HG03097 (cell line): ENCODE data around the gene MED13L.

ENCODE experiments used
- ATAC-seq: cut with Tn5 transposase; IDR thresholded peaks from one replicate; pipeline ENCODE4 v1.9.1; 2021; ENCODE audit not compliant: unreplicated experiment, low FRiP score

Gene MED13L

GRCh38 chr12:116277467-116278278 is at the start of gene MED13L:
Gene MED13L, minus strand, starts transcription at chr12:116277693. Its CDS starts 562 bp downstream, at chr12:116277131.
- peak; percentile 73 for ATAC-seq

GRCh38 chr12:116325336-116325664 is 47.8 kb upstream of the MED13L start:
- ATAC-seq, result peak; percentile 88

DNA sequence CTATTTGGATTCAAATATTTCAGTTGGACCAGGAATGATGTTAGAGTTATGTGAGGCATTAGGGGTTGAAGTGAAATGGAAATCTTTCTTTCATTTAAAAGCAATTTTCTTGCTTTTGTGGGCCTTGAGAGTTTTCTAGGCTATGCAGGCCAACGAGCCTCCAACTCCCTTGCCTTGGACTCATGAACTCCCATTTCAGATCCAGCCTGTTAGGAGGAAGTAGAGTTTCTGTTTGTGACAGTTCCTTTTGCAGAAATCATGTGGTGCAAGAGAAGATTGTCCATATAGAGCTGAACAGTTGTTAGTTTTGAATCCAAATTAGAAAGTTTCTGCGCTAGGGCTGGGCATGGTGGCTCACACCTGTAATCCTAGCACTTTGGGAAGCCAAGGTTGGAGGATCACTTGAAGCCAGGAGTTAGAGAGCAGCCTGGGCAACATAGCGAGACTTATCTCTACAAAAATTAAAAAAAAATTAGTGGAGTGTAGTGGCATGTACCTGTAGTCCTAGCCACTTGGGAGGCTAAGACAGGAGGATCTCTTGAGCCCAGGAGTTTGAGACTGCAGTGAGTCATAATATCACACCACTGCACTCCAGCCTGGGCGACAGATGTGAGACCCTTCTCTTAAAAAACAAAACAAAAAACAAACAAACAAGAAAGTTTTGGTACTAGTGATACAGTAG is 47.3 kb upstream of the MED13L start:
- ATAC-seq, result no peak

- no peak for ATAC-seq
Observed at GRCh38 chr12:116323406-116324386, 46.2 kb upstream of the MED13L start.

DNA sequence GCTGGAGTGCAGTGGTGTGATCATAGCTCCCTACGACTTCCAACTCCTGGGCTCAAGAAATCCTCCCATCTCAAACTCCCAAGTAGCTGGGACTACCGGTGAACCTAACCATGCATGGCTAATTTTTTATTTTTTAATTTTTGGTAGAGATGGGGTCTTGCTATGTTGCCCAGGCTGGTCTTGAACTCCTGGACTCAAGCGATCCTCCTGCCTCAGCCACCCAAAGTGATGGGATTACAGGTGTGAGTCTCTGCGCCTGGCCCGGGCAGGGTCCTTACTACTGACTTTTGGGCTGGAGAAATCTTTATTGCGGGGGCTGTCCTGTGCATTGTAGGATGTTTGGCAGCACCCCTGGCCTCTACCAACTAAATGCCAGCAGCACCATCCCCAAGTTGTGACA is 44.4 kb upstream of the MED13L start:
- no peak for ATAC-seq

GRCh38 chr12:116320791-116321217 is 43.3 kb upstream of the MED13L start:
- ATAC-seq, result no peak

- no peak for ATAC-seq
Observed at GRCh38 chr12:116319898-116320621, 42.6 kb upstream of the MED13L start.

- ATAC-seq, result no peak
Observed at GRCh38 chr12:116319233-116319897, 41.9 kb upstream of the MED13L start.

DNA sequence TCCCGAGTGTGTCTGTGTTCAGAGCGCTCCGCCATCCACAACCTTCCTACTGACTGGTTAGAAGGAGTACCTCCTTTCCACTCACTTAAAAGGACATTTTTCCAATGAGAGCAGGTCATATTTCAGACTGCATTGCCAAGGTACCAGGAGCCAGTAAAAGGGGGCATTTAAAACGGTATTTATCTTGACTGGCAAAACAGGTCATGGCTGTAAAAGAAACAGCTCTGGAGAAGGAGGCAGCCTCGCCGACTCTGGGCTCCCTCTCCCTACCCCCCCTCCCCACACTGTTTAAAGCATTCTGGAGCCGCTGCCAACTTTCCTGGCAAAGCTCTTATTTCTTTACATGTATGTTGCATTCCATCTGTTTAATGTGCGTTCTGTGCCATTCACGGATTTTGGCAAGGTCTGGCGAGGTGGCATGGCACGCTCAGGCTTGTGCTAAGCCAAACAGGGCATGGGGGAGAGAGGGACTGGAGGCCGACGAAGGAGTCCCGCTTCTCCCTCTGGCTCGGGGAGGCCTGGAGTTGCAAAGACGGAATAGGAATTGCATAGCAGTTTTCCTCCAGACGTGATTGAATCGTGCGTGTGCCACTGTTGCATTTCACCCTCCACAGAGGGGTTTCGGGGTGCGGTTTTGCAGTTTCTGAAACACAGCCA is 41.2 kb upstream of the MED13L start:
- no peak for ATAC-seq

DNA sequence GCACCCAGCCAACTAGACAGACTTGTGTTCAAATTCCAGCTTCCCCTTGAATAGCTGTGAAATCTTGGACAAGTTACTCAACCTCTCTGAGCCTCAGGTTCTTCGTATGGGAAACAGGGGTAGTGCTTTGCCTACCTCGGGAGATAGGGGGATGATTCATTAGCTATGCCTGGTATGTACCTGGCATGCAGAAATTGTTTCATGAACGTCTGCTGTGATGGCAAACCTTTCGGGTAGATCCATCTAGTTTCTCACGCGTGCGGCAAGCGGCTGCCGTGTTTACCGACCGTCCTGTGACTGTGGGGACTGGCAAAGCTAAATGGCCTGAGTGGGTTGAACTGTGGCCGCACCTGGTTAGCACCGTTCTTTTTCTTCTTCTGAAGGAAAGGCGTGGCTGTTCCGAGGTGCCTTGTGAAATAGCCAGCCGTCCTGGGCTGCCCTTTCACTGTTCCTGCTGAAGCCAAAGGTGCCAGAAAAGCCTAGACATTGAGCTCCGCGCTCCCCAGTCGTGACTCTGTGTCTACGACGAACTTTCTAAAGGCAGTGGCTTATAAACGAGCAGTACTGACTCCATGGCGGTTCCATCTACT is 40.6 kb upstream of the MED13L start:
- ATAC-seq, result no peak

DNA sequence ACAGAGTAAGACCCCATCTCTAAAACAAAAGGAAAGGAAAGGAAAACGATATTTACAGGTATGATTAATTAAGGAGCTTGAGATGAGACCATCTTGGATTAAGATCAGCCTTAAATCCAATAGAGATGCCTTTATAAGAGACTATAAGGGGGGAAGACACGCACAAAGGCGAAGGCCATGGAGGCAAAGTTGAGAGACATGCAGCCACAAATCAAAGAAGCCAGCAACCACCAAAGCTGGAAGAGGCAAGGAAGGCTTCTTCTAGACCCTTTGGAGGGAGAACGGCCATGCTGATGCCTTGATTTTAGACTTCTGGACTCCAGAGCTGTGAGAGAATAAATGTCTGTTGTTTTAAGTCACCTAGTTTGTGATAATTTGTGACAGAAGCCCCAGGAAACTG is 39.6 kb upstream of the MED13L start:
- no peak for ATAC-seq

GRCh38 chr12:116314477-116314876 is 37.0 kb upstream of the MED13L start:
- no peak for ATAC-seq

GRCh38 chr12:116313194-116313927 is 35.9 kb upstream of the MED13L start:
- ATAC-seq, result no peak

DNA sequence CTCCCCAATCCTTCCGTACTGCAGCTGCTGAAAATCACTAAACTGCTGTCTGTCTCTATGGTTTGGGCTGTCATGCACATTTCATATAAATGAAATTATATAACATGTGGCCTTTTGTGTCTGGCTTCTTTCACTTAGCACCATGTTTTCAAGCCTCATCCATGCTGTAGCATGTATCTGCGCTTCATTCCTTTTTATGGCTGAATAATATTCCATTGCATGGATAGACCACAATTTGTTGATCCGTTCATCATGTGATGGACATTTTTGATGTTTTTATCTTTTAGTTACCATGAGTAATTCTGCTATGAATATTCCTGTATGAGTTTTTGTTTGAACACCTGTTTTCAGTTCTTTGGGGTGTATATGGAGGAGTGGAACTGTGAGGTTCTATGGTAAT is 32.6 kb upstream of the MED13L start:
- no peak for ATAC-seq

GRCh38 chr12:116309343-116309742 is 31.9 kb upstream of the MED13L start:
- ATAC-seq, result no peak

DNA sequence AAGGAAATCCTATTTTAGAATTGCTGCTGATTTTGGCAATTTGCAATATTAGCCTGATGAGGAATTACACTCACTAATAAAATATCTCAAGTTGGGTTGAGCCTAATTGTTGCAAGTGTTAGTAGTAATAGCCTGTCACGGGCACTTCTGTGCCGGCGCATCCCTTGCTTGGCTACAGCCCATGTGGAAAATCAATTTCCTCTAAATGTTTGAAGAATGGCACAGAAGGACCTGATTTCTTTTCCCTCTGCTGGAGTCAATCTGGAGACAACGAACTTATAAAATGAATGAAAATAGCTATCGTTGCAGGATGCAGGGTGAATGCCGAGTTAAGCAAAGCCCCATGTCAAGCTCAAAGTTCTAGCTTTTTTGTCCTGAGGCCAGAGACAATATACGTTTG is 31.2 kb upstream of the MED13L start:
- no peak for ATAC-seq

- no peak for ATAC-seq
Observed at GRCh38 chr12:116306968-116307367, 29.5 kb upstream of the MED13L start.

- no peak for ATAC-seq
Observed at GRCh38 chr12:116306506-116306905, 29.0 kb upstream of the MED13L start.
